GM23338 (cell line): Measurements from ENCODE around the gene ARHGEF19. TPM values are rescaled to one million over a fixed set of nuclear protein-coding genes. Genes with fewer than 3 reads are reported as not detected.

Experiments used
- ATAC-seq: fragments of 200-7000 bp; cut with Tn5 transposase; 3 replicates; pipeline ENCODE4 v1.9.1; 2020
- DNase-seq: peaks from one replicate; pipeline ENCODE4 v3.0.0-alpha.2; 2015; ENCODE audit warnings: low spot score
- H2AFZ ChIP-seq: fragments of 200-600 bp; sonication (generic); 2 replicates; pipeline ENCODE4 v1.8.0; 2016; ENCODE audit warnings: antibody characterized with exemption, mild to moderate bottlenecking, moderate library complexity
- H3F3A ChIP-seq: fragments of 200-600 bp; sonication (generic); replicated peaks from 2 replicates; pipeline ENCODE4 v1.8.0; 2017; ENCODE audit warnings: antibody characterized with exemption, mixed run types, low read depth
- H3K27ac ChIP-seq: fragments of 200-600 bp; sonication (generic); 2 replicates; pipeline ENCODE4 v1.6.1; 2016; ENCODE audit warnings: low read depth
- H3K27me3 ChIP-seq: fragments of 200-600 bp; sonication (generic); 2 replicates; pipeline ENCODE4 v1.8.0; 2016; ENCODE audit warnings: mild to moderate bottlenecking, mixed run types, moderate library complexity; ENCODE audit not compliant: insufficient read depth
- H3K36me3 ChIP-seq: fragments of 200-600 bp; sonication (generic); 2 replicates; pipeline ENCODE4 v1.8.0; 2016; ENCODE audit warnings: mild to moderate bottlenecking; ENCODE audit not compliant: insufficient read depth
- H3K4me1 ChIP-seq: fragments of 200-600 bp; sonication (generic); 2 replicates; pipeline ENCODE4 v1.8.0; 2016; ENCODE audit warnings: mild to moderate bottlenecking, moderate library complexity; ENCODE audit not compliant: insufficient read depth
- H3K4me2 ChIP-seq: fragments of 200-600 bp; sonication (generic); 2 replicates; pipeline ENCODE4 v1.7.1; 2017; ENCODE audit warnings: mixed run types
- H3K4me3 ChIP-seq: fragments of 200-600 bp; sonication (generic); 2 replicates; pipeline ENCODE4 v1.6.1; 2016; ENCODE audit warnings: mixed run types
- H3K79me2 ChIP-seq: fragments of 200-600 bp; sonication (generic); replicated peaks from 2 replicates; pipeline ENCODE4 v1.8.0; 2017; ENCODE audit warnings: mild to moderate bottlenecking; ENCODE audit not compliant: insufficient read depth
- H3K9me2 ChIP-seq: fragments of 200-600 bp; sonication (generic); 2 replicates; pipeline ENCODE4 v1.8.0; 2017; ENCODE audit not compliant: insufficient read depth
- H4K20me1 ChIP-seq: fragments of 200-600 bp; sonication (generic); replicated peaks from 2 replicates; pipeline ENCODE4 v1.8.0; 2017; ENCODE audit warnings: mild to moderate bottlenecking; ENCODE audit not compliant: insufficient read depth
- H3K27ac Mint-ChIP-seq: 2 replicates; pipeline ENCODE4 v1.8.0; 2020; ENCODE audit warnings: inconsistent platforms, mild to moderate bottlenecking, moderate library complexity, mixed read lengths
- H3K27me3 Mint-ChIP-seq: 3 replicates; pipeline ENCODE4 v1.8.0; 2022; ENCODE audit warnings: low read depth, mild to moderate bottlenecking, moderate library complexity, mixed read lengths, inconsistent platforms; ENCODE audit not compliant: insufficient read depth, poor library complexity
- H3K36me3 Mint-ChIP-seq: 3 replicates; pipeline ENCODE4 v1.8.0; 2021; ENCODE audit warnings: low read depth, mild to moderate bottlenecking, inconsistent platforms, moderate library complexity, mixed read lengths
- H3K4me1 Mint-ChIP-seq: 3 replicates; pipeline ENCODE4 v1.8.0; 2020; ENCODE audit warnings: mild to moderate bottlenecking, inconsistent platforms, mixed read lengths
- H3K4me3 Mint-ChIP-seq: 3 replicates; pipeline ENCODE4 v1.8.0; 2021; ENCODE audit warnings: moderate library complexity, mild to moderate bottlenecking, inconsistent platforms, mixed read lengths
- H3K9me3 Mint-ChIP-seq: 3 replicates; pipeline ENCODE4 v1.8.0; 2020; ENCODE audit warnings: moderate library complexity, mild to moderate bottlenecking, inconsistent platforms, mixed read lengths
- CREB1 ChIP-seq: fragments of 250-450 bp; sonication (Bioruptor Pico); IDR thresholded peaks from 2 replicates; pipeline ENCODE4 v1.5.0; 2020; ENCODE audit warnings: low read depth, mild to moderate bottlenecking, moderate library complexity
- JUNB ChIP-seq: IDR thresholded peaks from one replicate; pipeline ENCODE4 v1.6.1; 2016; ENCODE audit warnings: antibody characterized with exemption; ENCODE audit not compliant: unreplicated experiment
- POLR2AphosphoS5 ChIP-seq: IDR thresholded peaks from 2 replicates; pipeline ENCODE4 v1.6.1; 2016; ENCODE audit warnings: antibody characterized with exemption, low read depth
- STAT1 ChIP-seq: IDR thresholded peaks from one replicate; pipeline ENCODE4 v1.6.1; 2016; ENCODE audit warnings: antibody characterized with exemption; ENCODE audit not compliant: unreplicated experiment
- polyA plus RNA-seq: library from polyadenylated mRNA; unstranded; fragments of >200 nt; fragmentation: Nextera tagmentation; extraction: Ambion mirVana; gene quantifications from 2 replicates; pipeline ENCODE4 v1.2.1, GENCODE V29; 2016
- total RNA-seq: library from RNA; depleted of rRNA; stranded (reverse); fragments of >200 nt; shearing (Covaris generic); gene quantifications from 2 replicates; pipeline ENCODE4 v1.2.3, GENCODE V29; 2014
- TF ChIP-seq, protein P1 (sequence below), 2 experiments: fragments of 200-600 bp in 1 of 2; sonication (generic) in 1 of 2; conservative IDR thresholded peaks; 2 replicates each; pipeline versions ENCODE4 v1.5.1 to v1.6.1; 2016 to 2017; ENCODE audit warnings: antibody characterized with exemption in 2 of 2, low read depth in 2 of 2, mild to moderate bottlenecking in 2 of 2, moderate library complexity in 1 of 2
- TF ChIP-seq, protein P2 (sequence below): IDR thresholded peaks from 2 replicates; pipeline ENCODE4 v1.6.1; 2016; ENCODE audit warnings: antibody characterized with exemption
- TF ChIP-seq, protein P3 (sequence below): IDR thresholded peaks from one replicate; pipeline ENCODE4 v1.6.1; 2018; ENCODE audit warnings: antibody characterized with exemption; ENCODE audit not compliant: unreplicated experiment

Gene ARHGEF19
- total and polyA plus RNA-seq, 2 experiments from 2014 or later = 19.5 to 46.4 TPM

DNA sequence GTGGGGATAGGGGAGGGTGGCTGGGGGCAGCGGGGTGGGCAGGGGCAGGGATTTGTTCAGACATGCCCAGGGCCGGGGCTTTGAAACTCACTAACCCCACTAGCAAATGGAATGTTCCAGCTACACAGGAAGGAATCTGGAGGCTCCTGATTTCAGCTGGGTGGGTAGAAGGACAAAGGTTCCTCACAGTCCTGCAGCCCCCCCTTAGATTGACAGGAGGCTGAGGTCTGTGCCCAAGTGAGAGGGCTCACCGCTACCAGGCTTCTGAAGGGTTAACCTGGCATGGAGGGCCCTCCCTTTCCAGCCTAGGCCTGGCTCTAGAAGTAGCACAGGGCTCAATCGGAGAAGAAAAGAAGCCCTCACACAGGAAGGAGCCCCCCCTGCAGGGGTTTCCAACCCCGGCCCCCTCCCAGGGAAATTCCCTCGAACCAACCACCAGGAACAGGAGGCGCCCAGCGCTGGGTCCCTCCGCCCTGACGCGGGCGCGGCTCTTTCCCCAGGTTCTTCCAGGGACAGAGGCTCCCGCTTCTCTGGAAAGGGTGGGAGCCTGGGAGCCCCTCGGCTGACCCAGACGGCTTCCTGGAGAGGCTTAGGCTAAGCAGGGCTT lies 59.9 kb downstream of the ARHGEF19 start:
- peaks cover 52% of the 10 kb centered on the region for H3K4me1 Mint-ChIP-seq

More for the DNA sequence above, 59.9 kb downstream of the ARHGEF19 start:
- Mint-ChIP-seq H3K27me3 (peaks cover 27% of the 10 kb centered on the region), H3K36me3 (peaks cover 26% of the 10 kb centered on the region), H3K9me3 (no peaks in the 10 kb centered on the region), H3K4me3 (peak overlapping the region; percentile 90), H3K27ac (0 out of 2 replicates have a peak overlapping the region, but pooled peaks have one; percentile 44)
- no peaks in the 10 kb centered on the region for H3K9me2 ChIP-seq
- peak overlapping the region; percentile 98 for H3K4me2 ChIP-seq
- peaks cover 8% of the 10 kb centered on the region; the same call in 1 of the 2 replicates for H3F3A ChIP-seq
- DNase-seq = peak; percentile 16
- peaks cover 12% of the 10 kb centered on the region for H3K36me3 ChIP-seq
- peaks cover 13% of the 10 kb centered on the region for H3K27me3 ChIP-seq
- H3K79me2 ChIP-seq = peaks cover 73% of the 10 kb centered on the region
- peaks cover 50% of the 10 kb centered on the region for H3K4me1 ChIP-seq
- H2AFZ ChIP-seq = no peak overlapping the region
- H4K20me1 ChIP-seq = peaks cover 11% of the 10 kb centered on the region
- TF ChIP-seq, protein P1, sequence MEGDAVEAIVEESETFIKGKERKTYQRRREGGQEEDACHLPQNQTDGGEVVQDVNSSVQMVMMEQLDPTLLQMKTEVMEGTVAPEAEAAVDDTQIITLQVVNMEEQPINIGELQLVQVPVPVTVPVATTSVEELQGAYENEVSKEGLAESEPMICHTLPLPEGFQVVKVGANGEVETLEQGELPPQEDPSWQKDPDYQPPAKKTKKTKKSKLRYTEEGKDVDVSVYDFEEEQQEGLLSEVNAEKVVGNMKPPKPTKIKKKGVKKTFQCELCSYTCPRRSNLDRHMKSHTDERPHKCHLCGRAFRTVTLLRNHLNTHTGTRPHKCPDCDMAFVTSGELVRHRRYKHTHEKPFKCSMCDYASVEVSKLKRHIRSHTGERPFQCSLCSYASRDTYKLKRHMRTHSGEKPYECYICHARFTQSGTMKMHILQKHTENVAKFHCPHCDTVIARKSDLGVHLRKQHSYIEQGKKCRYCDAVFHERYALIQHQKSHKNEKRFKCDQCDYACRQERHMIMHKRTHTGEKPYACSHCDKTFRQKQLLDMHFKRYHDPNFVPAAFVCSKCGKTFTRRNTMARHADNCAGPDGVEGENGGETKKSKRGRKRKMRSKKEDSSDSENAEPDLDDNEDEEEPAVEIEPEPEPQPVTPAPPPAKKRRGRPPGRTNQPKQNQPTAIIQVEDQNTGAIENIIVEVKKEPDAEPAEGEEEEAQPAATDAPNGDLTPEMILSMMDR (conservative IDR thresholded peaks at IDR 0.05; ENCODE audit: low read depth in 2 of 2) = no peak
- TF ChIP-seq, protein P2, sequence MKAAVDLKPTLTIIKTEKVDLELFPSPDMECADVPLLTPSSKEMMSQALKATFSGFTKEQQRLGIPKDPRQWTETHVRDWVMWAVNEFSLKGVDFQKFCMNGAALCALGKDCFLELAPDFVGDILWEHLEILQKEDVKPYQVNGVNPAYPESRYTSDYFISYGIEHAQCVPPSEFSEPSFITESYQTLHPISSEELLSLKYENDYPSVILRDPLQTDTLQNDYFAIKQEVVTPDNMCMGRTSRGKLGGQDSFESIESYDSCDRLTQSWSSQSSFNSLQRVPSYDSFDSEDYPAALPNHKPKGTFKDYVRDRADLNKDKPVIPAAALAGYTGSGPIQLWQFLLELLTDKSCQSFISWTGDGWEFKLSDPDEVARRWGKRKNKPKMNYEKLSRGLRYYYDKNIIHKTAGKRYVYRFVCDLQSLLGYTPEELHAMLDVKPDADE = no peak
- TF ChIP-seq POLR2AphosphoS5 (no peak), CREB1 (CRISPR knock-in tag) (no peak), JUNB (no peak), STAT1 (no peak)
- TF ChIP-seq, protein P3, sequence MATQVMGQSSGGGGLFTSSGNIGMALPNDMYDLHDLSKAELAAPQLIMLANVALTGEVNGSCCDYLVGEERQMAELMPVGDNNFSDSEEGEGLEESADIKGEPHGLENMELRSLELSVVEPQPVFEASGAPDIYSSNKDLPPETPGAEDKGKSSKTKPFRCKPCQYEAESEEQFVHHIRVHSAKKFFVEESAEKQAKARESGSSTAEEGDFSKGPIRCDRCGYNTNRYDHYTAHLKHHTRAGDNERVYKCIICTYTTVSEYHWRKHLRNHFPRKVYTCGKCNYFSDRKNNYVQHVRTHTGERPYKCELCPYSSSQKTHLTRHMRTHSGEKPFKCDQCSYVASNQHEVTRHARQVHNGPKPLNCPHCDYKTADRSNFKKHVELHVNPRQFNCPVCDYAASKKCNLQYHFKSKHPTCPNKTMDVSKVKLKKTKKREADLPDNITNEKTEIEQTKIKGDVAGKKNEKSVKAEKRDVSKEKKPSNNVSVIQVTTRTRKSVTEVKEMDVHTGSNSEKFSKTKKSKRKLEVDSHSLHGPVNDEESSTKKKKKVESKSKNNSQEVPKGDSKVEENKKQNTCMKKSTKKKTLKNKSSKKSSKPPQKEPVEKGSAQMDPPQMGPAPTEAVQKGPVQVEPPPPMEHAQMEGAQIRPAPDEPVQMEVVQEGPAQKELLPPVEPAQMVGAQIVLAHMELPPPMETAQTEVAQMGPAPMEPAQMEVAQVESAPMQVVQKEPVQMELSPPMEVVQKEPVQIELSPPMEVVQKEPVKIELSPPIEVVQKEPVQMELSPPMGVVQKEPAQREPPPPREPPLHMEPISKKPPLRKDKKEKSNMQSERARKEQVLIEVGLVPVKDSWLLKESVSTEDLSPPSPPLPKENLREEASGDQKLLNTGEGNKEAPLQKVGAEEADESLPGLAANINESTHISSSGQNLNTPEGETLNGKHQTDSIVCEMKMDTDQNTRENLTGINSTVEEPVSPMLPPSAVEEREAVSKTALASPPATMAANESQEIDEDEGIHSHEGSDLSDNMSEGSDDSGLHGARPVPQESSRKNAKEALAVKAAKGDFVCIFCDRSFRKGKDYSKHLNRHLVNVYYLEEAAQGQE = no peak
- peak overlapping the region; percentile 92 for H3K4me3 ChIP-seq
- ATAC-seq = peak; percentile 7
- peak overlapping the region; percentile 63; the same call in 1 of the 2 replicates for H3K27ac ChIP-seq
